Lower lobe of right lung (tissue), 2 donors: ENCODE measurements around the gene LRRK1. TPM values are rescaled to one million over a fixed set of nuclear protein-coding genes. Genes with fewer than 3 reads are reported as not detected.
A peak's percentile ranks its signal among the peaks of the same experiment; 100 is the strongest.

Source experiments
- ATAC-seq, 2 donors: fragments of 200-7000 bp; cut with Tn5 transposase; one replicate each; pipeline ENCODE4 v1.9.1; 2020 to 2022; ENCODE audit warnings: mild to moderate bottlenecking in 2 of 2, moderate library complexity in 2 of 2
- DNase-seq: peaks from one replicate; pipeline ENCODE4 v3.0.0-alpha.2; 2020
- H3K27ac ChIP-seq: fragments of 200-600 bp; one replicate; pipeline ENCODE4 v1.8.0; 2022
- H3K27me3 ChIP-seq: fragments of 200-600 bp; one replicate; pipeline ENCODE4 v1.8.0; 2022; ENCODE audit warnings: low read depth
- H3K36me3 ChIP-seq: fragments of 200-600 bp; one replicate; pipeline ENCODE4 v1.8.0; 2022; ENCODE audit warnings: mild to moderate bottlenecking
- H3K4me1 ChIP-seq: fragments of 200-600 bp; one replicate; pipeline ENCODE4 v1.8.0; 2022
- H3K4me3 ChIP-seq: fragments of 200-600 bp; one replicate; pipeline ENCODE4 v1.8.0; 2022; ENCODE audit warnings: mild to moderate bottlenecking
- H3K9me3 ChIP-seq: fragments of 200-600 bp; one replicate; pipeline ENCODE4 v1.8.0; 2022
- intact Hi-C: fragments of 100-400 bp; cut with DNase I; formaldehyde crosslinking; loops from one replicate; pipeline ENCODE4 v1.11.0; 2022
- total RNA-seq: library from RNA; stranded (reverse); fragmentation: NEBNext Ultra II Directional; extraction: Animal tissue kit (Norgen Biotek cat#: 25700); gene quantifications from one replicate; pipeline ENCODE4 v1.2.1, GENCODE V29; 2021
- TF ChIP-seq, protein P1 (sequence below): fragments of 200-600 bp; IDR thresholded peaks from one replicate; pipeline ENCODE4 v1.8.0; 2022; ENCODE audit warnings: antibody characterized with exemption, mild to moderate bottlenecking
- donor health status: DM: no; HTN: yes; CAD: no; lungs with severe emphysema.

LRRK1 gene
- total RNA-seq, 1 donor from 2014 or later: 24.3 TPM

GRCh38 chr15:100926971-100927756, 8.0 kb downstream of the LRRK1 start:
- Histone ChIP-seq H3K4me1 (no peaks in the 10 kb centered on the region), H3K9me3 (no peaks in the 10 kb centered on the region), H3K36me3 (peaks cover 18% of the 10 kb centered on the region), H3K4me3 (no peak overlapping the region), H3K27me3 (no peaks in the 10 kb centered on the region), H3K27ac (no peak overlapping the region)
- DNase-seq: no peak
- intact Hi-C loops: no loop called here
- no peak for ATAC-seq
- TF ChIP-seq, protein P1, sequence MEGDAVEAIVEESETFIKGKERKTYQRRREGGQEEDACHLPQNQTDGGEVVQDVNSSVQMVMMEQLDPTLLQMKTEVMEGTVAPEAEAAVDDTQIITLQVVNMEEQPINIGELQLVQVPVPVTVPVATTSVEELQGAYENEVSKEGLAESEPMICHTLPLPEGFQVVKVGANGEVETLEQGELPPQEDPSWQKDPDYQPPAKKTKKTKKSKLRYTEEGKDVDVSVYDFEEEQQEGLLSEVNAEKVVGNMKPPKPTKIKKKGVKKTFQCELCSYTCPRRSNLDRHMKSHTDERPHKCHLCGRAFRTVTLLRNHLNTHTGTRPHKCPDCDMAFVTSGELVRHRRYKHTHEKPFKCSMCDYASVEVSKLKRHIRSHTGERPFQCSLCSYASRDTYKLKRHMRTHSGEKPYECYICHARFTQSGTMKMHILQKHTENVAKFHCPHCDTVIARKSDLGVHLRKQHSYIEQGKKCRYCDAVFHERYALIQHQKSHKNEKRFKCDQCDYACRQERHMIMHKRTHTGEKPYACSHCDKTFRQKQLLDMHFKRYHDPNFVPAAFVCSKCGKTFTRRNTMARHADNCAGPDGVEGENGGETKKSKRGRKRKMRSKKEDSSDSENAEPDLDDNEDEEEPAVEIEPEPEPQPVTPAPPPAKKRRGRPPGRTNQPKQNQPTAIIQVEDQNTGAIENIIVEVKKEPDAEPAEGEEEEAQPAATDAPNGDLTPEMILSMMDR: no peak

DNA sequence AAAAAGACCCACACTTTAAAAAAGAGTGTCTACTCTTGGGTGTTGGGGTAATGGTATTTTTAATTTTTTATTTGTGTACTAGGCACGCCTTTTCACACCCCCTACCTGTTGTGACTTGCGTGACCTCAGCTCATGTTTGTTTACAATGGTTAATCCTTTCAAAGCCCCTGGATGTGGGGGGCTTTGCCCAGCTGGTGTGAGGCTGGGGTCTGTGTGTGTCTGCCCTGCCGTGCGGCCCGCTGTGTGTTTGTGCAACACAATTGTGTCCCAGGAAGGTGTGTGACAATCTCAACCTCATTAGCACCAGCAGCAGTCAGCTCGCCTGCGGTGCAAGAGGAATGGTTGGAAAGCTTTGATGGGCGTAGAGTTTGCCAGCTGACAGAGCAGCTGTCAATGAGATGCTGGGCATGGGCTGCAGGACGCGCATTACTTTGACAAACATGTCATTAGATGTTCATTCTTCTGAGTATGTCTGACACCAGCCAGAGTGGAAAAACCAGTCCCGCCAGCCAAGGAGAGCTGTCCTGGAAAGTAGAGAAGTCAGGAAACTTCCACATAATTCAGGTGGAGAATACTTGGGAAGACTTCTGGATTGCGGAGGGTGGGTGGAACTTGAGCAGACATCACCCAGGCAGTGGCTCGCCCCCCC, 9.6 kb downstream of the LRRK1 start:
- intact Hi-C loops: no loop called here
- Histone ChIP-seq H3K27ac (no peak overlapping the region), H3K36me3 (peaks cover 18% of the 10 kb centered on the region), H3K4me1 (no peaks in the 10 kb centered on the region), H3K27me3 (no peaks in the 10 kb centered on the region), H3K4me3 (no peak overlapping the region), H3K9me3 (no peaks in the 10 kb centered on the region)
- DNase-seq (no peak), ATAC-seq (no peak)
- TF ChIP-seq, protein P1: no peak

DNA sequence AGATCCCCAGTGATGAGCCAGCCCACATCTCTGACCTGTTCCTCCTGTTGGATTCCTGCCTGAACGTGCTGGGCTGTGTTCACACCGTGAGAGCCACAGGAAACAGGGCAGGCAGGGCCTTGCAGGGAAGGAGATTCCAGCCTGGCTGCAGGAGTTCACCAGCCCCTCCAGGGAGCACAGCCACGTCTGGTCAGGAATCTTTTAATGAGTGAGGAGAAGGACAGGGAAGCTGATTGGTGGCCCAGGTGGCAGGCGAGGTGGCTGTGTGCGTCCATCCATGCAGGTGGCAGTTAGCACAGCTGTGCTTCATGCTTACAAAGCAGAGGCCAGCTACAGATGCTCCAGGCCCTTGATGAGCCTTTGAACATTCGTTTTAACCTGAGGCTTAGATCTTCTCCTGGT, 10.5 kb downstream of the LRRK1 start:
- DNase-seq: no peak
- no peaks in the 10 kb centered on the region for H3K27me3 ChIP-seq
- ATAC-seq: no peak
- H3K4me3 ChIP-seq: no peak overlapping the region
- TF ChIP-seq, protein P1: no peak
- no peaks in the 10 kb centered on the region for H3K4me1 ChIP-seq
- H3K36me3 ChIP-seq: peaks cover 18% of the 10 kb centered on the region
- no peaks in the 10 kb centered on the region for H3K9me3 ChIP-seq
- intact Hi-C loops: no loop called here
- H3K27ac ChIP-seq: no peak overlapping the region

- H3K27ac ChIP-seq: no peak overlapping the region
- H3K4me1 ChIP-seq: no peaks in the 10 kb centered on the region
- peaks cover 13% of the 10 kb centered on the region for H3K36me3 ChIP-seq
- H3K4me3 ChIP-seq: no peak overlapping the region
- no peak for DNase-seq
- no peaks in the 10 kb centered on the region for H3K9me3 ChIP-seq
- intact Hi-C loops: no loop called here
- TF ChIP-seq, protein P1: no peak
- no peaks in the 10 kb centered on the region for H3K27me3 ChIP-seq
- peak in 1 of 2 donors; percentile 20 for ATAC-seq
Observed at GRCh38 chr15:100930306-100930848, 11.2 kb downstream of the LRRK1 start.

- Histone ChIP-seq H3K27me3 (no peaks in the 10 kb centered on the region), H3K27ac (no peak overlapping the region), H3K4me1 (no peaks in the 10 kb centered on the region), H3K36me3 (peaks cover 8% of the 10 kb centered on the region), H3K4me3 (no peak overlapping the region), H3K9me3 (no peaks in the 10 kb centered on the region)
- TF ChIP-seq, protein P1: no peak
- ATAC-seq (no peak), DNase-seq (no peak)
- intact Hi-C loops: no loop called here
Observed at GRCh38 chr15:100931143-100931890, 12.2 kb downstream of the LRRK1 start.
